H4 (cell line): ENCODE results near the gene RIPOR1. TPM values are rescaled to one million over a fixed set of nuclear protein-coding genes. Genes with fewer than 3 reads are reported as not detected.
"Not testable (repeated sequence)": the region's sequence is repeated elsewhere in the genome, so short reads cannot be mapped to it uniquely, and the experiment has no call there.

Experiments used
- DNase-seq: peaks from one replicate; pipeline ENCODE4 v3.0.0-alpha.2; 2015; ENCODE audit warnings: low spot score
- total RNA-seq: library from RNA; depleted of rRNA; stranded (reverse); fragments of >200 nt; shearing (Covaris generic); gene quantifications from 2 replicates; pipeline ENCODE4 v1.2.3, GENCODE V29; 2014; rRNA removed

RIPOR1 gene, protein sequence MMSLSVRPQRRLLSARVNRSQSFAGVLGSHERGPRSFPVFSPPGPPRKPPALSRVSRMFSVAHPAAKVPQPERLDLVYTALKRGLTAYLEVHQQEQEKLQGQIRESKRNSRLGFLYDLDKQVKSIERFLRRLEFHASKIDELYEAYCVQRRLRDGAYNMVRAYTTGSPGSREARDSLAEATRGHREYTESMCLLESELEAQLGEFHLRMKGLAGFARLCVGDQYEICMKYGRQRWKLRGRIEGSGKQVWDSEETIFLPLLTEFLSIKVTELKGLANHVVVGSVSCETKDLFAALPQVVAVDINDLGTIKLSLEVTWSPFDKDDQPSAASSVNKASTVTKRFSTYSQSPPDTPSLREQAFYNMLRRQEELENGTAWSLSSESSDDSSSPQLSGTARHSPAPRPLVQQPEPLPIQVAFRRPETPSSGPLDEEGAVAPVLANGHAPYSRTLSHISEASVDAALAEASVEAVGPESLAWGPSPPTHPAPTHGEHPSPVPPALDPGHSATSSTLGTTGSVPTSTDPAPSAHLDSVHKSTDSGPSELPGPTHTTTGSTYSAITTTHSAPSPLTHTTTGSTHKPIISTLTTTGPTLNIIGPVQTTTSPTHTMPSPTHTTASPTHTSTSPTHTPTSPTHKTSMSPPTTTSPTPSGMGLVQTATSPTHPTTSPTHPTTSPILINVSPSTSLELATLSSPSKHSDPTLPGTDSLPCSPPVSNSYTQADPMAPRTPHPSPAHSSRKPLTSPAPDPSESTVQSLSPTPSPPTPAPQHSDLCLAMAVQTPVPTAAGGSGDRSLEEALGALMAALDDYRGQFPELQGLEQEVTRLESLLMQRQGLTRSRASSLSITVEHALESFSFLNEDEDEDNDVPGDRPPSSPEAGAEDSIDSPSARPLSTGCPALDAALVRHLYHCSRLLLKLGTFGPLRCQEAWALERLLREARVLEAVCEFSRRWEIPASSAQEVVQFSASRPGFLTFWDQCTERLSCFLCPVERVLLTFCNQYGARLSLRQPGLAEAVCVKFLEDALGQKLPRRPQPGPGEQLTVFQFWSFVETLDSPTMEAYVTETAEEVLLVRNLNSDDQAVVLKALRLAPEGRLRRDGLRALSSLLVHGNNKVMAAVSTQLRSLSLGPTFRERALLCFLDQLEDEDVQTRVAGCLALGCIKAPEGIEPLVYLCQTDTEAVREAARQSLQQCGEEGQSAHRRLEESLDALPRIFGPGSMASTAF
- total RNA-seq = 10.4 and 11.0 TPM in 2 replicates

- DNase-seq = no peak
Observed at GRCh38 chr16:67528222-67528869, at the start of gene RIPOR1. Gene RIPOR1 (plus strand): TSS chr16:67528829. CDS start chr16:67538447, 9,618 bp downstream.

- peak; percentile 95 for DNase-seq
Observed at GRCh38 chr16:67480833-67481560, 47.6 kb upstream of the RIPOR1 start, which contains the start of gene ATP6V0D1. Gene ATP6V0D1 (minus strand): TSS chr16:67481157. CDS start chr16:67481086, 71 bp downstream.

GRCh38 chr16:67481561-67482232 lies 46.9 kb upstream of the RIPOR1 start:
- no peak for DNase-seq

DNA sequence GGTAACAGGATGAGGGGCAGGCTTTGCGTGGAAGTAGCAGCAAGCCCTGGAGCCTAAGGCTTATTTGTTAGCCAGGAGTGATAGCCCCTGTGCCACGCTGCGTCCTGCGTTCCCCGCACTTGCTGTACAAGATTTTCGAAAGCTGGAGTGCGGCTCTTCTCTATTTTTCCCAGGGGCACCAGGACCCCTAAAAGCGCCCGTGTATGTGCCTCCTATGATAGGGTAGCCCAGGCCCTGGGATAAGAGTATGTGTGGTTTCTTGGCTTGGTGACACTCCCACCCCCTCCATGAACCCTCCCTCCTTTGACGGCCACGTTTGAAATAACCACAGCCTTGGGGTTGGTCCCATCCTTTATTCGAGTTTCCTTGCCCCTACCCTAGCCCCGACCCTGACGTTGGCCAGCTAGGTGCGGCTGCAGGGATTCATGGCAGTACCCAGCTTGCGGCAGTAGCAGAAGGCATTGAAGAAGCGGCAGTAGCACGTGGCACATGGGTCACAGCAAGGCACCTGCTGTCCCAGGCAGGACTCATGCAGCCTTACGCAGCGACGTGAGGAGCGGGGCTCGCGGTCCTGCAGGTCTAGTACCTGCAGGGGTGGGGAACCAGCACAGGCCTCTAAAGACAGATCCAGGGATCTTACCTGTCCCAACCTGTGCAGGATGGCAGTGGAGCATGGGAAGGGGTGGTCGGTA lies 46.2 kb upstream of the RIPOR1 start:
- DNase-seq = no peak

DNA sequence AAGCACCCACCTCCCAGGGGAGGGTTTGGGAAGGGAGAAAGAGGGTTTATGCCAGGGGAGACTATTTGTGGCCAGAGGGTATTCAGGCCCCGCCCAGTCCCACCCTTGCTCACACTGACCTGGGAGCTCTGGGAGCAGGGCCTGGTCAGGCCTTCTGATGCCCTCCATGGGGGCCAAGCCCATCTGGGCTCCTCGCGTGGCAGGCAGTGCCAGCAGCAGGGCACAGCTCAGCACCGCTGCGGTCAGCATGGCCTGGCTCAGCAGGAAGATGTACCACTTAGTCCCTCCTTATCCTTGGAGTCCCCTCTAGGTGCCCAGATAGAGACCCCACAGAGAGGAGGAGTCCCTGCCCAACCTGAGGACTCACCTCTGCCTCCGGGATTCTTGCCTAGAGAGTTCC lies 45.5 kb upstream of the RIPOR1 start, which contains the start of gene AGRP:
Gene AGRP (minus strand): TSS at position 398 of the 400 bp plus-strand sequence. CDS start 149 bp downstream, at position 249.
- no peak for DNase-seq

DNA sequence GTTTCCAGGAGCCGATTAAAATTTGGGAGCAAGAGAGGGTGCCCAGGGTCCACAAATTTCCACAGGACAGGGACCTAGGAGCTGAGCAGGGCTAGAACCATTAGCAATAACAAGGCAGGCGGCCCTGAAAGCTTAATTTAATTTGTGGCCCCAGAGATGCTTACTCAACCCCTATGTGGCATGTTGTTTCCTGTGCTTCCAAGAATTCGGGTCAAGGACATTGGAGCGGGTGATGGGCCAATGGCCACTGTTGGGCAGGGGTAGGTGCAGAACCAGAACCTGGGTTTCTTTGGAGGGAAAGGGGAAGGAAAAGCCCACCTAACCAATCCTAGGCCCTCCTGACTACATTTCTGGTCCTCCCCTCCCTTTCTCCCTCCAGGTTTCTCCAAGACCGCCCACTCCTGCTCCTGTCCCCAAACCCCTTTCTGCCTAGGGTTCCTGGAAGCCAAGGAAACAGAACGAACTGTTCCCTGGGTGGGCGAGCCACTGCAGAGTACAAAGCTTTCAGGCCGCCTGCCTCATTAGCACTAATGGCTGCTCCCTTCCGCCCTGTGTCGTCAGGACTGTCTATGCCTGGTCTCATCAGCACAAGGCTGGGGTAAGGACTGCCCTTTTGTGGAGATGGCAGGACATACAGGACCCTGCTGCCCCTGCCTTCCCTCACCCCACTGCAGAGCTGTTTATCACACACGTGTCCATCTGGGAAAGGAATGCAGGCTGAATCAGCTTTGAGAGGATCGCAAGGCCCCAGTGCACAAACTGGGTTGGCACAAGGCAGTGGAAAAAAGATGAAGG lies 44.7 kb upstream of the RIPOR1 start:
- no peak for DNase-seq

DNA sequence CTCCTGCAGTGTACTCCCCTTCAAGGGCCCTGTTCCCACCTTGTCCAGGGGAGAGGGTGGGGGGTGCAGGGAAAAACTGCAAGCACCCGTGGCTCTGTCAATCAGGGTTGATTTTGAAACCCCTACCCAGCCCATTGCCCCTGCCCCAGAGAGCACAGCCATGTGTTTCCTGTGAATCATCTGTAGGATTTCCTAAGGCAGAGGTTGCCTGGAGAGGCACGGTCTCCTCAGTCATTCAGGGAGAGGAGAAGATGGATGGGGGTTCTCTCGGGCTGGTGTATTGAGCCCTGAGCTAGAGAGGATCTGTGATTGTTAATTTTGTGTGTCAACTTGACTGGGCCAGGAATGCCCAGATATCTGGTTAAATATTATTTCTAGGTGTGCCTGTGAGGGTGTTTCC lies 41.8 kb upstream of the RIPOR1 start:
- no peak for DNase-seq

- DNase-seq = not testable (repeated sequence)
Observed at GRCh38 chr16:67487561-67487960, 41.1 kb upstream of the RIPOR1 start.

DNA sequence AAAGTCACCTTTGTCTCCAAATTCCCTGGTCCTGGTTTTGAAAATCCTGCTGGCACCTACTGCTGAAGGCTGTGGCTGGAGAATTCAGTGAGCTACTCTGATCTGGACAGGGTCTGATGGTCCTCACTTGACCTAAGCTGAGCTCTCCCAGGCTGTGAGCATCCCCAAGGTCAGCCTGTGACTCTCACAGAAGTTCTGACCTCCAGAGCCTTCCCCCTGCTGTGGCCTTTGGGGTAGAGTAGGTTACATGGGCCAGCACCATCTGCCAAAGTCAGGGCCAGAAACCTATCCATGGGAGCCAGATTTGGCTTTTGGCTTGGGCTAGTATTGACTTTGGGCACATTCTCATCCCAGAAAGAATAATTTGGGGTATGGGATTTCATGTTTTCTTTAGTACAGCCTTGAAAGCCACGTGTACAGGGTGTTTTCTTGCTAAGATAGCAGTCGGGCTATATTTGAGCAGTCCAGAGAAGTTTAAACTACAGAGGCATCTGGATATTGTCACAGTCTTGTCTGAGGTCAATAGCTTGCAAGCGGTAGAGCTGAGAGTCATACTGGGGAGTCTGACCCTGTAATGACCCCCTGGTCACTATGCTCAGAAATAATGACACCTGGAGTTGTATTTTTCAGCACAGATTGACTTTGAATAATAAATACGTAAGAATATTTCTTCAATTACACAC lies 39.1 kb upstream of the RIPOR1 start:
- DNase-seq = no peak

GRCh38 chr16:67490335-67491096 lies 38.1 kb upstream of the RIPOR1 start:
- no peak for DNase-seq

DNA sequence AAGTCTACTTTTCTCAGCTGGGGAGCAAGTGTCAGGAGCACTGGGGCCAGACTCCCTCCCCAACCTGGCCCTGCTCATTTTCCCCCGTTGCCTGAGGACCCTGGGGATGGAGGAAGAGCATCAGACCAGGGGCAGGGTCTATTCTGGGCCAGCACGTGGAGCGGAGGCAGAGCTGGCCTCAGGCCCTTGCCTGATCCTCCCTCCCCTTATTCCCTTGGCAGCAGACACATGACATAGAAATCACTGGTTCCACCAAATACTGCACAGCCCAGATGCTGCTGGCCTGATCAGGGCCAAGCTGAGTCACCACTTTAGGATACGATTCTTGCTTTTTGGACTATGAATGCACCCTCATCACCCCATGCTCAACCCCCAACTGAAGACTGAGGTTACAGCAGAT lies 29.5 kb upstream of the RIPOR1 start:
- no peak for DNase-seq

GRCh38 chr16:67504031-67505021 lies 24.3 kb upstream of the RIPOR1 start:
- peak; percentile 52 for DNase-seq

GRCh38 chr16:67506468-67506867 lies 22.2 kb upstream of the RIPOR1 start:
- no peak for DNase-seq

- no peak for DNase-seq
Observed at GRCh38 chr16:67509016-67509415, 19.6 kb upstream of the RIPOR1 start.

GRCh38 chr16:67513892-67514291 lies 14.7 kb upstream of the RIPOR1 start:
- not testable (repeated sequence) for DNase-seq

DNA sequence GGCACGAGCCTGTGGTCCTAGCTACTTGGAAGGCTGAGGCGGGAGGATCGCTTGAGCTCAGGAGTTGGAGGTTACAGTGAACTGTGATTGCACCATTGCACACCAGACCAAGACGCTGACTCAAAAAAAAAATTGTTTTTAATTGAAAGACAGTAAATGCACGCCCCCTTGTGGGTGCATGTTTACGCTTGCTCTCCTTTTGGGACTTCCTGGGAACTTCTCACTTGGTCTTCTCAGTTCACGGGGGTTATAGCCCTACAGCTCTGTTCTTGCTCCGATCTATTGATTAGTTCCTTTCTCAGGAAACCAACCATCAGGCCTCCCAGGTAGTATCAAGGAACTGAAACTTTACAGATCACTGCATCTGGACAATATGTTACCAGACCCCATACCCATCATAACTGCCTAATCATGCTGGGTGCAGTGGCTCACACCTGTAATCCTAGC lies 14.2 kb upstream of the RIPOR1 start:
- DNase-seq = peak; percentile 82
